ENCODE results near the gene GALNT13.

DNA sequence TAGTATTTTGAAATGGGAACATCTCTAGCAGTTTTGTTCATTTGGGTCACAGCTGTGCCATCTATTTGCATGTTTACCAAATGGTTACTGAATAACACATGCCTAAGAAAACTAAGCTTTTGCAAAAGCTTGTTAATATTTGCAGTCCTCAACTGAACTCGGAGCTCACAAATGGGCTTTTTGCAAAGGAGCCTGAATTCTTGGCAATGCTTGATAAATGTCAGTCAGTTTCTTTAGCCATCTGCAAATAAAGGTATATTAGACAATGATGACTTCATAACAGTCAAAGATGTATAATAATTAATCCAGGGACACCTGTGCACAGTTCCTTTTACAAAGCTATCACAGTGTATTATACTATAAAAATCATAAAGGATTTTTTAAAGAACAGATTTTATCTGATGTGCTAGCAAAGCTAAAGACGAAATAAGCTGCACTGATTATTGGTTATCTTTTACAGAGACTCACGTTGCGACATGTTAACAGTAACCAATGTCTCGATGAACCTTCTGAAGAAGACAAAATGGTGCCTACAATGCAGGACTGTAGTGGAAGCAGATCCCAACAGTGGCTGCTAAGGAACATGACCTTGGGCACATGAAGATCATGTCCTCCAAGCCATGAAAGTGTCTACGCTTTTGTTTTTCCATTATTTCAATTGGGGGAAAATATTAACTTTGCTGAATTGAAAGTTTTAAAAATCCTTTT, 578.4 kb downstream of the GALNT13 start:
- TF ChIP-seq CTCF (IDR thresholded peaks at IDR 0.05) (no peak), POLR2A (IDR thresholded peaks at IDR 0.05) (no peak)

Data from adrenal gland (tissue), 5 donors.